Measurements from ENCODE around the gene AQP12A.

DNA sequence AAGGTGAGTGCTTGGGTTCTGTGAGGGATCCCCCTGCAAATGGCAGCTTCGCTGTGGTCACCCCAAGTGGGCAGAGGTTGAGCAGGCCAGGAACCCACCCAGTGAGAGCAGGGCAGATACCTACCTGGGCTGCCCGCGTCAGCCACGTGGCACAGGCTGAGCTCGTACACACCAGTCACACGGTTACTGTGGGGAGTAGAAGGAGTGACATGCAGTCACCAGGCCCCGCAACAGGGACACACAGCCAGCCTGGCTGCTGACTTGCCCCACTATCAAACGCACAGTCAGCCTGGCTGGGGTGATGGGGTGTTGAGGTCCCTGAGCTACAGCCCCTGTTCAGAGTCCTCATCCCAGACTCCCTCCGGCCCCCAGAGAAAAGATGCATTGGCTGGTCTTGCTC lies 32.2 kb downstream of the AQP12A start:
- TF ChIP-seq EZH2 (IDR thresholded peaks at IDR 0.05) (no peak), ZNF274 (IDR thresholded peaks at IDR 0.05; ENCODE audit: low read depth, low read length) (no peak)
- TF ChIP-seq, protein P1, sequence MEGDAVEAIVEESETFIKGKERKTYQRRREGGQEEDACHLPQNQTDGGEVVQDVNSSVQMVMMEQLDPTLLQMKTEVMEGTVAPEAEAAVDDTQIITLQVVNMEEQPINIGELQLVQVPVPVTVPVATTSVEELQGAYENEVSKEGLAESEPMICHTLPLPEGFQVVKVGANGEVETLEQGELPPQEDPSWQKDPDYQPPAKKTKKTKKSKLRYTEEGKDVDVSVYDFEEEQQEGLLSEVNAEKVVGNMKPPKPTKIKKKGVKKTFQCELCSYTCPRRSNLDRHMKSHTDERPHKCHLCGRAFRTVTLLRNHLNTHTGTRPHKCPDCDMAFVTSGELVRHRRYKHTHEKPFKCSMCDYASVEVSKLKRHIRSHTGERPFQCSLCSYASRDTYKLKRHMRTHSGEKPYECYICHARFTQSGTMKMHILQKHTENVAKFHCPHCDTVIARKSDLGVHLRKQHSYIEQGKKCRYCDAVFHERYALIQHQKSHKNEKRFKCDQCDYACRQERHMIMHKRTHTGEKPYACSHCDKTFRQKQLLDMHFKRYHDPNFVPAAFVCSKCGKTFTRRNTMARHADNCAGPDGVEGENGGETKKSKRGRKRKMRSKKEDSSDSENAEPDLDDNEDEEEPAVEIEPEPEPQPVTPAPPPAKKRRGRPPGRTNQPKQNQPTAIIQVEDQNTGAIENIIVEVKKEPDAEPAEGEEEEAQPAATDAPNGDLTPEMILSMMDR (IDR thresholded peaks at IDR 0.05 in 2 of 3, conservative IDR thresholded peaks at IDR 0.05 in 1 of 3; ENCODE audit: borderline replicate concordance in 1 of 3, insufficient read depth in 1 of 3, low read depth in 2 of 3, low read length in 2 of 3), result no peak
- TF ChIP-seq, protein P2, sequence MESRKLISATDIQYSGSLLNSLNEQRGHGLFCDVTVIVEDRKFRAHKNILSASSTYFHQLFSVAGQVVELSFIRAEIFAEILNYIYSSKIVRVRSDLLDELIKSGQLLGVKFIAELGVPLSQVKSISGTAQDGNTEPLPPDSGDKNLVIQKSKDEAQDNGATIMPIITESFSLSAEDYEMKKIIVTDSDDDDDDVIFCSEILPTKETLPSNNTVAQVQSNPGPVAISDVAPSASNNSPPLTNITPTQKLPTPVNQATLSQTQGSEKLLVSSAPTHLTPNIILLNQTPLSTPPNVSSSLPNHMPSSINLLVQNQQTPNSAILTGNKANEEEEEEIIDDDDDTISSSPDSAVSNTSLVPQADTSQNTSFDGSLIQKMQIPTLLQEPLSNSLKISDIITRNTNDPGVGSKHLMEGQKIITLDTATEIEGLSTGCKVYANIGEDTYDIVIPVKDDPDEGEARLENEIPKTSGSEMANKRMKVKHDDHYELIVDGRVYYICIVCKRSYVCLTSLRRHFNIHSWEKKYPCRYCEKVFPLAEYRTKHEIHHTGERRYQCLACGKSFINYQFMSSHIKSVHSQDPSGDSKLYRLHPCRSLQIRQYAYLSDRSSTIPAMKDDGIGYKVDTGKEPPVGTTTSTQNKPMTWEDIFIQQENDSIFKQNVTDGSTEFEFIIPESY (IDR thresholded peaks at IDR 0.05; ENCODE audit: extremely low read depth, insufficient replicate concordance, low read length), result no peak

All from HCT116 (cell line).